ENCODE results near the gene PPP1R13B.

DNA sequence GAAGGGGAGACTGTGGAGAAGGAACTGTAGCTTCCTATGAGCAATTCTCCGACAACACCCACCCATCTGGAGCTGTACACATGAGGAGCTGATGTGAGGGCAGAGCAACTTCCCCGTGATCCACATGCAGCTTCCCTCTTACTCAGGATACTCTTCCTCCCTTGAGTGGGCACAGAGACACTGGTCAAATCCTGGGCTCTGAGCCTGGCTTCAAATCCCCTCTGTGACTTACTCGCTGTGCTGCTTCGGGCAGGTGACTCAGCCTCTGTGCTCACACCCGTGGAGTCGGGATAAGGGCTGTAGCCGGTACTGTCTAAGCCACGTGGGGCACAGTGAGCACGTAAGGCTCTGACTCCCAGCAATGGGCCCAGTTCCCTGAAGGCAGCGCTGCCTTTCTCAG lies 100.7 kb downstream of the PPP1R13B start:
- TF ChIP-seq, protein P1, sequence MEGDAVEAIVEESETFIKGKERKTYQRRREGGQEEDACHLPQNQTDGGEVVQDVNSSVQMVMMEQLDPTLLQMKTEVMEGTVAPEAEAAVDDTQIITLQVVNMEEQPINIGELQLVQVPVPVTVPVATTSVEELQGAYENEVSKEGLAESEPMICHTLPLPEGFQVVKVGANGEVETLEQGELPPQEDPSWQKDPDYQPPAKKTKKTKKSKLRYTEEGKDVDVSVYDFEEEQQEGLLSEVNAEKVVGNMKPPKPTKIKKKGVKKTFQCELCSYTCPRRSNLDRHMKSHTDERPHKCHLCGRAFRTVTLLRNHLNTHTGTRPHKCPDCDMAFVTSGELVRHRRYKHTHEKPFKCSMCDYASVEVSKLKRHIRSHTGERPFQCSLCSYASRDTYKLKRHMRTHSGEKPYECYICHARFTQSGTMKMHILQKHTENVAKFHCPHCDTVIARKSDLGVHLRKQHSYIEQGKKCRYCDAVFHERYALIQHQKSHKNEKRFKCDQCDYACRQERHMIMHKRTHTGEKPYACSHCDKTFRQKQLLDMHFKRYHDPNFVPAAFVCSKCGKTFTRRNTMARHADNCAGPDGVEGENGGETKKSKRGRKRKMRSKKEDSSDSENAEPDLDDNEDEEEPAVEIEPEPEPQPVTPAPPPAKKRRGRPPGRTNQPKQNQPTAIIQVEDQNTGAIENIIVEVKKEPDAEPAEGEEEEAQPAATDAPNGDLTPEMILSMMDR (IDR thresholded peaks at IDR 0.05): no peak
- TF ChIP-seq POLR2A (IDR thresholded peaks at IDR 0.05): no peak

All from adrenal gland (tissue), 5 donors.